Activated CD8-positive, alpha-beta memory T cell treated with anti-CD3 and anti-CD28 coated beads, Interleukin-2, amount 10 ng/mL, durations not matched to agents 7 days and 5 days (primary cell): Measurements from ENCODE around the gene NEDD1. TPM values are rescaled to one million over a fixed set of nuclear protein-coding genes. Genes with fewer than 3 reads are reported as not detected.

Experiments
- ATAC-seq: fragments of 150-1000 bp; cut with Tn5 transposase; one replicate; pipeline ENCODE4 v1.10.0; 2021; ENCODE audit warnings: moderate library complexity
- CTCF ChIA-PET: fragments of 350-600 bp; sonication (Branson Sonifier 250); formaldehyde crosslinking; loops from one replicate; lab custom pipeline; 2021; ENCODE audit warnings: antibody characterized with exemption; lab: Charles Lee
- DNase-seq: peaks from one replicate; pipeline ENCODE4 v3.0.0-alpha.2; 2020
- H3K27ac Mint-ChIP-seq: one replicate; pipeline ENCODE4 v1.8.0; 2021; ENCODE audit warnings: mild to moderate bottlenecking, mixed read lengths
- H3K27me3 Mint-ChIP-seq: one replicate; pipeline ENCODE4 v1.8.0; 2021; ENCODE audit warnings: mixed read lengths
- H3K36me3 Mint-ChIP-seq: one replicate; pipeline ENCODE4 v1.8.0; 2021; ENCODE audit warnings: mild to moderate bottlenecking, mixed read lengths
- H3K4me1 Mint-ChIP-seq: one replicate; pipeline ENCODE4 v1.8.0; 2021; ENCODE audit warnings: mixed read lengths
- H3K4me3 Mint-ChIP-seq: one replicate; pipeline ENCODE4 v1.8.0; 2021; ENCODE audit warnings: mild to moderate bottlenecking, moderate library complexity, mixed read lengths
- H3K9me3 Mint-ChIP-seq: one replicate; pipeline ENCODE4 v1.8.0; 2022; ENCODE audit warnings: low read depth, mixed read lengths
- total RNA-seq, 2 experiments: library from RNA; stranded (reverse); gene quantifications; one replicate each; pipeline ENCODE4 v1.2.3, GENCODE V29; 2021

Gene NEDD1
- total RNA-seq, 2 experiments from 2014 or later: 43.9 to 44.5 TPM

GRCh38 chr12:96882862-96883261 is 24.2 kb upstream of the NEDD1 start:
- Mint-ChIP-seq H3K27me3 (peaks cover 7% of the 10 kb centered on the region), H3K36me3 (no peaks in the 10 kb centered on the region), H3K4me1 (no peaks in the 10 kb centered on the region), H3K9me3 (no peaks in the 10 kb centered on the region), H3K4me3 (no peak overlapping the region), H3K27ac (no peak overlapping the region)
- no peak for DNase-seq
- no peak for ATAC-seq
- CTCF ChIA-PET: interaction anchor here (1.2 kb wide), 1 partner anchor 10 kb away, joined by 3 read pairs; no protein-coding TSS in a partner anchor

GRCh38 chr12:96883571-96883970 is 23.5 kb upstream of the NEDD1 start:
- Mint-ChIP-seq H3K9me3 (no peaks in the 10 kb centered on the region), H3K4me1 (no peaks in the 10 kb centered on the region), H3K4me3 (no peak overlapping the region), H3K36me3 (no peaks in the 10 kb centered on the region), H3K27me3 (peaks cover 4% of the 10 kb centered on the region), H3K27ac (no peak overlapping the region)
- DNase-seq (no peak), ATAC-seq (no peak)
- CTCF ChIA-PET: interaction anchor here (1.2 kb wide), 1 partner anchor 11 kb away, joined by 3 read pairs; no protein-coding TSS in a partner anchor

- DNase-seq: no peak
- ATAC-seq: no peak
- Mint-ChIP-seq H3K27ac (no peak overlapping the region), H3K4me1 (peaks cover 2% of the 10 kb centered on the region), H3K9me3 (no peaks in the 10 kb centered on the region), H3K27me3 (peaks cover 20% of the 10 kb centered on the region), H3K4me3 (no peak overlapping the region), H3K36me3 (no peaks in the 10 kb centered on the region)
- CTCF ChIA-PET: interaction anchor here (1.1 kb wide), 1 partner anchor 12 kb away, joined by 3 read pairs; no protein-coding TSS in a partner anchor
Observed at GRCh38 chr12:96886998-96887677, 19.9 kb upstream of the NEDD1 start.

DNA sequence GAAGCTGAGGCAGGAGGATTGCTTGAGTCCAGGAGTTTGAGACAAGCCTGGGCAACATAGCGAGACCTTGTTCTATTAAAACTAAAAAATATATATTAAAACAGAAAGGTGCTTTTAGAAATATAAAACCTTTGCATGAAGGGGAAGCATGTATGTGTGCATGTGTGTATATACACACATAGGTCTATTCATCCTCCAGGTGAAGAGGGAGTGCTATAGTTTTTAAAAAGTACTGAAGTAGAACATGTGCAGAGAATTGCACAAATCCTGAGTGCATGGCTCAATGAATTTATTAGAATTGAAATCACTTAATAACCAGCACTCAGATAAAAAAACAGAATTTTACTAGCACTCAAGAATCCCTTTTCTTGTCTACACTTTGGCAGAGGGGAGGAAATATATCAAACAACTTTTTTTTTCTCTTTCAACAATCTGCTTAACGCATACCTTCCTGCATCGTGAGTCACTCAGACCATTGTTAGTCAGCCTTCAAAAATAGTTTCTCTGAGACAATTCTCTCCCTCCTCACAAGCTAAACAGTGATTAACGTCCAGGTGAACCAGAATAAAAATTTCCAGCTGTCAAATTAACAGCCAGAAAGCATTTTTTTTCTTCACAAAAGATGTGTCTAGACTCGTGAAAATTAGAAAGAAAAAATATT is 17.7 kb upstream of the NEDD1 start:
- CTCF ChIA-PET: no interaction called here
- H3K9me3 Mint-ChIP-seq: no peaks in the 10 kb centered on the region
- DNase-seq (no peak), ATAC-seq (no peak)
- no peak overlapping the region for H3K27ac Mint-ChIP-seq
- peaks cover 26% of the 10 kb centered on the region for H3K27me3 Mint-ChIP-seq
- H3K4me3 Mint-ChIP-seq: no peak overlapping the region
- no peaks in the 10 kb centered on the region for H3K36me3 Mint-ChIP-seq
- peaks cover 2% of the 10 kb centered on the region for H3K4me1 Mint-ChIP-seq

GRCh38 chr12:96890331-96890730 is 16.7 kb upstream of the NEDD1 start:
- no peak for ATAC-seq
- peaks cover 2% of the 10 kb centered on the region for H3K4me1 Mint-ChIP-seq
- no peaks in the 10 kb centered on the region for H3K36me3 Mint-ChIP-seq
- CTCF ChIA-PET: no interaction called here
- H3K27ac Mint-ChIP-seq: no peak overlapping the region
- H3K4me3 Mint-ChIP-seq: no peak overlapping the region
- peaks cover 30% of the 10 kb centered on the region for H3K27me3 Mint-ChIP-seq
- no peak for DNase-seq
- H3K9me3 Mint-ChIP-seq: no peaks in the 10 kb centered on the region

- Mint-ChIP-seq H3K27me3 (peaks cover 26% of the 10 kb centered on the region), H3K36me3 (no peaks in the 10 kb centered on the region), H3K27ac (no peak overlapping the region), H3K4me1 (peaks cover 2% of the 10 kb centered on the region), H3K4me3 (no peak overlapping the region), H3K9me3 (no peaks in the 10 kb centered on the region)
- CTCF ChIA-PET: no interaction called here
- ATAC-seq: no peak
- DNase-seq: no peak
Observed at GRCh38 chr12:96892104-96892503, 15.0 kb upstream of the NEDD1 start.

DNA sequence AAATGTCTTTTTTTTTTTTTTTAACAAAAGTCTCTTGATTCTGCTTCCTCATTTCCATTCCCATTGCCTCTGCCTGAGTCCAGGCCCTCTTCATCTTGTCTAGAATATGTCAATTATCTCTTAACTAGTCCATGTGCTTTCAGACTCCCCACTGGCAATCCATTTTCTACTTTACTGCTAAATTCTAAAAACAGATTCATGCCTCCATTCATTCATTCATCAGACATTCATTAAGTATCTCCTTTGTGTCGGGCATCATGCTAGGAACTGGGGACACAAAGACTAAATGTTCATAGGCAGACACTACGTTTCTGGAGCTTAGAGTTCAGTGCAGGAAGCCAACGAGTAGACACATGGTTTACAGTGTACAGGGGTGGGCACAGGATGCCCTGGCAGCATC is 9.6 kb upstream of the NEDD1 start:
- H3K36me3 Mint-ChIP-seq: no peaks in the 10 kb centered on the region
- H3K9me3 Mint-ChIP-seq: no peaks in the 10 kb centered on the region
- no peak for DNase-seq
- peaks cover 12% of the 10 kb centered on the region for H3K27me3 Mint-ChIP-seq
- H3K27ac Mint-ChIP-seq: no peak overlapping the region
- ATAC-seq: no peak
- CTCF ChIA-PET: no interaction called here
- H3K4me1 Mint-ChIP-seq: peaks cover 2% of the 10 kb centered on the region
- H3K4me3 Mint-ChIP-seq: no peak overlapping the region

DNA sequence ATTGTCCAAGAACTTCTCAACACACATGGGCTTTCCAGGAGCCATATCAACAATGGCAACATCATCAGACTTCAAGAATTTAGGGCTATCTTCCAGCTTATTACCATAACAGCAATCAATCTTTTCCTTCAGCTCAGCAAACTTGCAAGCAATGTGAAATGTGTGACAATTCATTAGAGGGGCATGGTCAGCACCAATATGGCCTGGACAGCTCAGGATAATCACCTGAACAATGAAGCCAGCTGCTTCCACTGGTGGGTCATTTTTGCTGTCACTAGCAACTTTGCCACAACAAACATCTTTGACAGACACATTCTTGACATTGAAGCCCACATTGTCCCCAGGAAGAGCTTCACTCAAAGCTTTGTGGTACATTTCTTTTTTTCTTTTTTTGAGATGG is 5.9 kb upstream of the NEDD1 start:
- CTCF ChIA-PET: no interaction called here
- Mint-ChIP-seq H3K4me1 (peaks cover 5% of the 10 kb centered on the region), H3K27ac (no peak overlapping the region), H3K27me3 (peaks cover 18% of the 10 kb centered on the region), H3K36me3 (no peaks in the 10 kb centered on the region), H3K4me3 (no peak overlapping the region), H3K9me3 (no peaks in the 10 kb centered on the region)
- no peak for DNase-seq
- ATAC-seq: no peak

DNA sequence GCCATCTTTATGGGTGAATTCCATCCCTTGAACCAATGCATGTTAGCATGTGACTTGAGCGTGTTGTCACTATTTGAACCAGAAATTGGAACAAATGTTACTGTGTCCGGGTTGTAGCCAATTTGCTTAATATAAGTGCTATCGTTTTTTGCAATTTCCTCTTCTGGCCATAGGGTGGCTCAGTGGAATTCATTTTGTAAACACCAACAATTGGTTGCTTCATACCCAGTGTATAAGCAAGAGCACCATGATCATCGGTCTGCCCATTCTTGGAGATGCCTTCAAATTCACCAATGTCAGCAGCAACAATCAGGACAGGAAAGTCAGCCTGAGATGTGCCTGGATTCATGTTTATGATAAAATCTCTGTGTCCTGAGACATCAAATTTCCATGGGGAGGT is 5.0 kb upstream of the NEDD1 start:
- H3K4me3 Mint-ChIP-seq: no peak overlapping the region
- ATAC-seq: no peak
- no peak for DNase-seq
- no peaks in the 10 kb centered on the region for H3K9me3 Mint-ChIP-seq
- CTCF ChIA-PET: no interaction called here
- H3K27ac Mint-ChIP-seq: no peak overlapping the region
- H3K36me3 Mint-ChIP-seq: no peaks in the 10 kb centered on the region
- peaks cover 18% of the 10 kb centered on the region for H3K27me3 Mint-ChIP-seq
- H3K4me1 Mint-ChIP-seq: peaks cover 9% of the 10 kb centered on the region

- DNase-seq (no peak), ATAC-seq (no peak)
- Mint-ChIP-seq H3K4me1 (peaks cover 41% of the 10 kb centered on the region), H3K27me3 (peaks cover 14% of the 10 kb centered on the region), H3K9me3 (no peaks in the 10 kb centered on the region), H3K36me3 (peaks cover 28% of the 10 kb centered on the region), H3K27ac (peak overlapping the region; percentile 97), H3K4me3 (peak overlapping the region; percentile 99)
- CTCF ChIA-PET: interaction anchor here (1.4 to 1.5 kb wide), 3 partner anchors 9 to 77 kb away, joined by 3 read pairs; no protein-coding TSS in a partner anchor
Observed at GRCh38 chr12:96906498-96906848, 584 bp upstream of the NEDD1 start.

DNA sequence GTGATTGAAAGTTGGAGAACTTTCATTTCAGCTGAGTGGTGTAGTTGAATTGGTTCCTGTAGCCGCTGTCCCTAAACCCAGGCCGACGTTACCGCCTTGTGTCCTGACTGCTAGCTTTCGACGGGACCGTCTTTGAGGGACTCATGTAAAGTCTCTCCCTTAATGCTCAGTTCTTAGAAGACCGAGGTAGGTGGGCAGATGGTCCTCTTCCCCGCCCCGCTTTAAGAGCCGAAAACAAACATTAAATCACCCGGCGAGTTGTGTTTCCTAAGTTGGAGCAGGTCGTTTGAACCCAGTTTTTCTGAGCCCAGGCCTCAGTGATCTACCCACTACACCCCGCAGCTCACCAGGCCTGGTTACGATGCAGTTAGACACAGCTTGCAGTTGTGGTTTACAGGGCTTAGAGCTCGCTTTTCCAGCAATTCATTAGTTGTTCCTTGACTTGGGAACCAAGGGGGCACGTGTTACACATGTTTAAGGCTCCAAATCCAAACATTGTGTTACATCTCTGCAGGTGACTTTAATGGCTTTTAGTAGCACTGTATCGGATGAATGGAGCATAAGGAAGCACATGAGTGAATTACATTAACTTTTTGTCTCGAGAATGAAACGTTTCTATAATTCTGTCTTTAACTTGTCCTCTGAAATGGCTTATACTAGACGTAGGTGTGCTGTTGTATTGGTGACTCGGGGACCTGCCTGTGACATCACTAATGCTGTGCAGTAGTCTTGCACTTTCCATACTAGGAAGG is 790 bp downstream of the NEDD1 start:
- H3K9me3 Mint-ChIP-seq: no peaks in the 10 kb centered on the region
- H3K27me3 Mint-ChIP-seq: peaks cover 14% of the 10 kb centered on the region
- H3K4me3 Mint-ChIP-seq: peak overlapping the region; percentile 99
- ATAC-seq: peak; percentile 34
- peaks cover 33% of the 10 kb centered on the region for H3K36me3 Mint-ChIP-seq
- peak overlapping the region; percentile 97 for H3K27ac Mint-ChIP-seq
- CTCF ChIA-PET: interaction anchor here (1.1 to 2.7 kb wide), 4 partner anchors 11 to 77 kb away, joined by 3 to 10 read pairs (median 3); no protein-coding TSS in a partner anchor
- peak; percentile 51 for DNase-seq
- H3K4me1 Mint-ChIP-seq: peaks cover 44% of the 10 kb centered on the region

DNA sequence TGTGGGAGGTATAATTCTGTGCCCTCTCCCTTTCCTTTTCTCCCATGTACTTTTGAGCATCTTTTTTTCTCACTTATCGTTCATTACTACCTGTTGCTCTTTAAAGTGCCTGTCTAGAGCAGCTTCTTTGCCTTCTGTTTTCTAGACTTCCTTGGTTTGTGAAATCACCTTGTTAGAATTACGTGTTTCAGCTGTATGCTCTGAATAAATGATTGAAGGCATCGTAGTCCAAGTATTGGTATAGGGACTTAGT is 1.3 kb downstream of the NEDD1 start:
- no peak for DNase-seq
- CTCF ChIA-PET: interaction anchor here (2.7 kb wide), 1 partner anchor 10 kb away, joined by 10 read pairs; no protein-coding TSS in a partner anchor
- Mint-ChIP-seq H3K9me3 (no peaks in the 10 kb centered on the region), H3K4me3 (peak overlapping the region; percentile 99), H3K27me3 (peaks cover 12% of the 10 kb centered on the region), H3K36me3 (peaks cover 38% of the 10 kb centered on the region), H3K27ac (peak overlapping the region; percentile 97), H3K4me1 (peaks cover 46% of the 10 kb centered on the region)
- no peak for ATAC-seq

GRCh38 chr12:96912261-96912660 is 5.2 kb downstream of the NEDD1 start:
- CTCF ChIA-PET: no interaction called here
- no peak for ATAC-seq

More at GRCh38 chr12:96912261-96912660, 5.2 kb downstream of the NEDD1 start:
- Mint-ChIP-seq H3K27ac (no peak overlapping the region), H3K9me3 (peaks cover 3% of the 10 kb centered on the region), H3K36me3 (peaks cover 59% of the 10 kb centered on the region), H3K4me1 (peaks cover 39% of the 10 kb centered on the region), H3K27me3 (no peaks in the 10 kb centered on the region), H3K4me3 (no peak overlapping the region)
- no peak for DNase-seq
